Upper lobe of right lung (tissue), 1 donor: ENCODE results near the gene PDCD4. TPM values are rescaled to one million over a fixed set of nuclear protein-coding genes. Genes with fewer than 3 reads are reported as not detected.

ENCODE experiments used
- ATAC-seq: fragments of 200-7000 bp; cut with Tn5 transposase; one replicate; pipeline ENCODE4 v1.9.1; 2020; ENCODE audit warnings: mild to moderate bottlenecking, moderate library complexity
- DNase-seq: peaks from one replicate; pipeline ENCODE4 v3.0.0-alpha.2; 2020
- H3K27ac ChIP-seq: fragments of 200-600 bp; one replicate; pipeline ENCODE4 v1.8.0; 2022
- H3K27me3 ChIP-seq: fragments of 200-600 bp; one replicate; pipeline ENCODE4 v1.8.0; 2022; ENCODE audit warnings: mild to moderate bottlenecking
- H3K36me3 ChIP-seq: fragments of 200-600 bp; one replicate; pipeline ENCODE4 v1.8.0; 2022
- H3K4me1 ChIP-seq: fragments of 200-600 bp; one replicate; pipeline ENCODE4 v1.8.0; 2022
- H3K4me3 ChIP-seq: fragments of 200-600 bp; one replicate; pipeline ENCODE4 v1.8.0; 2022; ENCODE audit warnings: mild to moderate bottlenecking
- H3K9me3 ChIP-seq: fragments of 200-600 bp; one replicate; pipeline ENCODE4 v1.8.0; 2022
- intact Hi-C: fragments of 100-400 bp; cut with DNase I; formaldehyde crosslinking; loops from one replicate; pipeline ENCODE4 v1.11.0; 2022
- total RNA-seq: library from RNA; stranded (reverse); fragmentation: NEBNext Ultra II Directional; extraction: Animal tissue kit (Norgen Biotek cat#: 25700); gene quantifications from one replicate; pipeline ENCODE4 v1.2.1, GENCODE V29; 2021
- TF ChIP-seq, protein P1 (sequence below): fragments of 200-600 bp; IDR thresholded peaks from one replicate; pipeline ENCODE4 v1.8.0; 2022; ENCODE audit warnings: antibody characterized with exemption
- donor health status: DM: no; HTN: yes; CAD: no; lungs with severe emphysema.

Gene PDCD4
- total RNA-seq, 1 donor from 2014 or later = 48.6 TPM

DNA sequence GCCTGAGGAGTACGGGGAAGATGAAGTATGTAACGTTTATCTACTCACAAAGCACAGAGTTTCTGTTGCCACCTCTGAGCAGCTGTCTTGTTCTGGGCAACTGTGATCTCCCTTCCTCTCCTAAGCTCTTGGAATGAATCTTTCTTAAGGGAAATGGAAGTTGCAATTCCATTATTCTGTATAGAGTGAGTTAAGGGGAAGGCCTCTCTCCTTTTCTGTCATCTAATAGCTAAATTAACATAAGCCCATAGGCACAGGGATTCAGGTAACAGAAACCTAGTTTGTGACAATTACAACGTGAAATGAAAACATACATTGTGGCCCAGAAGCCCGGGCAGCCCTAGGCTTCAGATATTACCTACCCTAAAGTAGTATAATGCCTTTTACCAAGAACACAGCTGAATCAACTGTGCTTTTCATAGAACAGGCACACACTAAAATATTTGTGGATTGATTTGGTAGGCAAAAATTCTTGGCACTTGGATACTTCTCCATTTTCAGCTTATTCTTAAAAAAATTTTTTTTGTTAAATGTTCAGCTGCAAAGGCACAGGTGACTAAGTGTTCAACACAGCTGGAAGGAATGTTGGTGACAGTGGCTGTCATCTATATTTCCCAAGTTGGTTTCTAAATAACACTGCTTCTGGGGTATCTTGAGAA lies 3.8 kb upstream of the PDCD4 start:
- intact Hi-C loops = no loop called here
- TF ChIP-seq, protein P1, sequence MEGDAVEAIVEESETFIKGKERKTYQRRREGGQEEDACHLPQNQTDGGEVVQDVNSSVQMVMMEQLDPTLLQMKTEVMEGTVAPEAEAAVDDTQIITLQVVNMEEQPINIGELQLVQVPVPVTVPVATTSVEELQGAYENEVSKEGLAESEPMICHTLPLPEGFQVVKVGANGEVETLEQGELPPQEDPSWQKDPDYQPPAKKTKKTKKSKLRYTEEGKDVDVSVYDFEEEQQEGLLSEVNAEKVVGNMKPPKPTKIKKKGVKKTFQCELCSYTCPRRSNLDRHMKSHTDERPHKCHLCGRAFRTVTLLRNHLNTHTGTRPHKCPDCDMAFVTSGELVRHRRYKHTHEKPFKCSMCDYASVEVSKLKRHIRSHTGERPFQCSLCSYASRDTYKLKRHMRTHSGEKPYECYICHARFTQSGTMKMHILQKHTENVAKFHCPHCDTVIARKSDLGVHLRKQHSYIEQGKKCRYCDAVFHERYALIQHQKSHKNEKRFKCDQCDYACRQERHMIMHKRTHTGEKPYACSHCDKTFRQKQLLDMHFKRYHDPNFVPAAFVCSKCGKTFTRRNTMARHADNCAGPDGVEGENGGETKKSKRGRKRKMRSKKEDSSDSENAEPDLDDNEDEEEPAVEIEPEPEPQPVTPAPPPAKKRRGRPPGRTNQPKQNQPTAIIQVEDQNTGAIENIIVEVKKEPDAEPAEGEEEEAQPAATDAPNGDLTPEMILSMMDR = no peak
- no peak for ATAC-seq
- H3K4me1 ChIP-seq = peaks cover 44% of the 10 kb centered on the region
- H3K9me3 ChIP-seq = no peaks in the 10 kb centered on the region
- no peaks in the 10 kb centered on the region for H3K36me3 ChIP-seq
- H3K27me3 ChIP-seq = no peaks in the 10 kb centered on the region
- no peak overlapping the region for H3K4me3 ChIP-seq
- H3K27ac ChIP-seq = peak overlapping the region; percentile 52
- no peak for DNase-seq

DNA sequence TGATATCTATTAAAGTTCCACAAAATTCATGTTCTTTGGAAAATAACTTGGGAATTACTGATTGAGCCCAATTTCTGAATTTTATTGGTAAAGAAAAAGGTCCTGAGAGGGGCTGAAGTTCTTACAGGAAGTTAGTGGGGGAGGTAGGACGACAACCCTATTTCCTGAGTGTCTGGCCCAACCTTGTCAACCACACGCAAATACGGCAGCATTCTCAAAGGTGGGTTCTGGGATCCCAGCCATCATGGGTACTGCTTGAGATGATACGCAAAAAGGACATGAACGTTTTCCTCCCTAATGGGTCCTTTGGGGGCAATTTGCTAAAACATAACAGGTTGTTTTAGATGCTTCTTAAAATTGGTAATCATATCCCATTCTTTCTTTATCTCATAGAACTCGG lies 2.7 kb upstream of the PDCD4 start:
- no peak for ATAC-seq
- Histone ChIP-seq H3K9me3 (no peaks in the 10 kb centered on the region), H3K4me1 (peaks cover 42% of the 10 kb centered on the region), H3K27me3 (no peaks in the 10 kb centered on the region), H3K36me3 (no peaks in the 10 kb centered on the region), H3K27ac (no peak overlapping the region), H3K4me3 (no peak overlapping the region)
- TF ChIP-seq, protein P1 = no peak
- no peak for DNase-seq
- intact Hi-C loops = no loop called here

DNA sequence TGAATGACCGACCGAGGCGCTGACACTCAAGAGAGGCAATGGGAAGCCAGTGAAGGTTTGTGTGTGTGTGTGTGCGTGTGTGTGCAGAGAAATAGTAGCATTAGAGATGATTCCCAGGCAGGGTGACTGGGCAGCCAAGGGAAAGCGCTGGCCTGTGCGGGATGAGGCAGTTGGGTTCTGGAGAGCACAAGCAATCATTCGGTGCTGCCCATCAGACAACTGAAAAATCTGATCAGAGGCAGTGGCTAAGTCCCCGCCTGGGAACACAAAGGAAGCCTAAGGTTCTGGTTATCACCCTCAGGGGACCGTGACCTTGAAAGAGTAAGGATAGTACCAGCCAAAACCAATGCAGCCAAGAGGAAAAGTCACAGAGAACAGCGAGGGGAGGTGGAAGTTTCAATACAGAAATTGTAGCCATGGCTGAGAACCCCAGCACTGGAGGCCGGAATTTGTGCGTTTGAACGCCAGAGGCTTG lies 868 bp upstream of the PDCD4 start:
- TF ChIP-seq, protein P1 = no peak
- no peak for DNase-seq
- intact Hi-C loops = no loop called here
- H3K4me1 ChIP-seq = peaks cover 35% of the 10 kb centered on the region
- no peaks in the 10 kb centered on the region for H3K27me3 ChIP-seq
- ATAC-seq = no peak
- H3K36me3 ChIP-seq = no peaks in the 10 kb centered on the region
- peak overlapping the region; percentile 89 for H3K4me3 ChIP-seq
- H3K9me3 ChIP-seq = no peaks in the 10 kb centered on the region
- peak overlapping the region; percentile 94 for H3K27ac ChIP-seq

DNA sequence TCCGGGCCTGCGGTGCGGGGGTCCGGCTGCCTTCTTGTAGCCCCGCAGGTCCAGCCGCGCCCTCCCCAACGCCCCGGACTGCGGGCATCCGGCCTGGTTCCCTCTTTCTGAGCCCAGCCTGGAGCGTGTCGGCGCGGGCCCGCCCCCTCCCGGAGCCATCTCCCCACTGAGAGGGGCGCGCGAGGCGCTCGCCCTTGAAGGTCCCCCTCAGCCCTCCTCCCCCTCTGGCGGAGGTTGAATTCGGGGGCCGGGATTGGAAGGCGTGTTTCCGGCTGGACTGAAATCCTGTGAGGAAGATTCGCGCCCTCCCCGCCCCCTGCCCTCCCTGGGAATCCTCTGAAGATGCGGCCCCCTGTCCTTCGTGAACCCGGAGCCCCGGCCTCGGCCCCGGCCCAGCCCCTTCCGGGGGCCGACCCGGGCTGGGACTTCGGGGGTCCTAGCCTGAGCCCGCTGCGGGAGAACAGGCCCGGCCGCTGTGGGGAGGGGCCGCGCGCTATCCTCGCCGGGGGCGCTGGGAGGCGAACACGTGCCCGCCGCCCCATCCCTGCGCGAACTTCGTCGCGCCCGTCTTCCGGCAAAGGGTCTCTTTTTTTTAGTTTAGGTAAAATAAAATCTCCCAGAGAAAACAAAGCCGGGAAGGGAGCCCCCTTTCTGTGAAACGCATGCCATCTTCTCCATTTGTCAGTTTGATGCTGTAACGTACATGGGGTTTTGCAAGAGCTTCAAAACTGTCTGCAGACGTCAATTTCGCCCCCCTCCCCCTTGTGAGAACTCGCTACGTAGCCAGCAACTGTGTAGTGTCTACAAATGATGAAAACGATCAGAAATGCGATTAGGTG lies 636 bp downstream of the PDCD4 start:
- TF ChIP-seq, protein P1 = peak; percentile 18
- no peaks in the 10 kb centered on the region for H3K9me3 ChIP-seq
- ATAC-seq (peak; percentile 81), DNase-seq (peak; percentile 87)
- H3K27ac ChIP-seq = peak overlapping the region; percentile 94
- H3K27me3 ChIP-seq = no peaks in the 10 kb centered on the region
- intact Hi-C loops = no loop called here
- peaks cover 27% of the 10 kb centered on the region for H3K4me1 ChIP-seq
- no peaks in the 10 kb centered on the region for H3K36me3 ChIP-seq
- peak overlapping the region; percentile 89 for H3K4me3 ChIP-seq

DNA sequence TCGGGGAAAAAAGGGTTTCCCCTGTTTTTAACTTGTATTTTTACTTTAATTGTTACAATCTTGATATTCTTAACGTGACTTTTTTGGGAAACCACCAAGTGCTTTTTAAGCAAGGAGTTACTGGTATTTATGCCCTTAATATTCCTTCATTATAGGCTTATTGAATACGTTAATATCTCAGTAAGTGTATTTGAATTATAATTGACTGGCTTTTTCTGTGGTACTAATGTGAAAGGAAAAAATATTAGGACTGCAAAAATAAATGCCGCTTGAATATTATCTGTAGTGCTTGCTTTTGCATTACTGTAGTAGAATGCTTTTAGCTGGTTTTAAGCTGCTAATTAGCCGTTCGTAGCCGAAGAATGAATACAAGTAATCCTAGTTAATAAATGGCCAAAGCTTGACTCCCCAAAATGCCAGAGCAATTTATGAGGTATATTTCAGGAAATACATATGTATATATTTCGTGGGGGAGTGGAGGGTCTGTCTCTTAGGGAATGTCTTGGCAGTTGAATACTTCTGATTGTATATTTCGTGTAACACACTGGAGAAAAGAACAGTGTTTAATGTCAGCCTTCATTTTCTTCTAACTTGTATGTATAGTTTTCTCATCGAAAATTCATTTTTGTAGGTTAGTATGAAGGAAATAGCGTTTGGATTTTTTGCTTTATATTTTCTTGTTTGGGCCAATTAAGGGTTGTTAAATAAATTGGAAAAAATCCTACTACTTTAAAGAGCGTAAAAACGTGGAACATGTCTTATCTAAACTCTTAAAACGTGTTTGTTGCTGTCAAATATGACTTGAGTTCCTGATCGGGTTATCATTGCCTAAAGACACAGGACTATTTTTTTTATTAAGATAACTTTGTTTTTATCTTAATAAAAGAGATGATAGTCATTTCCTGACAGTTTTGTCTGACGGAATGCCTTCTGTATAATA lies 1.5 kb downstream of the PDCD4 start:
- TF ChIP-seq, protein P1 = no peak
- Histone ChIP-seq H3K27ac (peak overlapping the region; percentile 94), H3K4me1 (peaks cover 27% of the 10 kb centered on the region), H3K27me3 (no peaks in the 10 kb centered on the region), H3K9me3 (no peaks in the 10 kb centered on the region), H3K4me3 (peak overlapping the region; percentile 89), H3K36me3 (peaks cover 2% of the 10 kb centered on the region)
- intact Hi-C loops = no loop called here
- ATAC-seq = no peak
- DNase-seq = no peak
